ENCODE results near the gene TFF2. TPM values are rescaled to one million over a fixed set of nuclear protein-coding genes. Genes with fewer than 3 reads are reported as not detected.

The TFF2 gene
- total and polyA plus RNA-seq, 2 experiments from 2014 or later, result not detected

DNA sequence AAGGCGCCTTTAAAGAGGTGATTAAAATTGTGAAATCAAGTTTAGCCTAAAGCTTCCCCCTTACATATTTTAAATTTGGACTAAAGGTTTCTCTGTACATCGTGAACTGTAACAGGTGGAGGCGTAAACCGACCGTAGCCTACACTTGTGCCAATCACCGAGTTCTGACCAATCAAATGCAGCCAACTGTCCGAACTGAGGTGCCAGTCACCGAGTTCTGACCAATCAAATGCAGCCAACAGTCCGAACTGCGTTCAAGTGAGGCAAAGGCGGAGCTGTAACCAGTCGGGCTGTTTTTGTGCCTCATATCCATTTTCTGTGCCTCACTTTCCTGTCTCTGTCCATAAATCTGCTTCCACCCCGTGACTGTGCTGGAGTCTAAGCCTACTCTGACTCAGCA lies 8.1 kb upstream of the TFF2 start:
- DNase-seq, result no peak
- Histone ChIP-seq H3K4me1 (ENCODE audit: insufficient read depth) (no peaks in the 10 kb centered on the region), H3K27me3 (replicated peaks; ENCODE audit: insufficient read depth) (0 out of 2 replicates have a peak, but pooled peaks cover 2% of the 10 kb centered on the region)

DNA sequence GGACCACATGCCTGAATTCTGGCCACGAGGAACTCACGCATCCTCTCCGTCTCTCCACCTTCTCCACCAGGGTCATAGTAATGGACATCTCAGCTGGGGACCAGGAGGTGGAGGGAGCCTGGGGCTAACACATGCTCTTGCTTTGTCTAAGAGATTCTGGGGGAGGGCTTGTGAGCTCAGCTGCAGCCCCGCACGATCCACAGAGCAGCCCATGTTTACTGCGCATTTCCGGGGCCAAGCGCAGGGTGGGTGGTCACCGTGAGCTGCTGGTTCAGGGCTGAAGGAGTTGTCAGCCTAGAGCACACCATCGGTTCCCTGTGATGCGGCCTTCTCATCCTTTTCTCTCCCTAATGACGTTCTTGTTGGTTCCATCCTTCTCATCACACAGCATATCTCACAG lies 7.5 kb upstream of the TFF2 start:
- Histone ChIP-seq H3K27me3 (replicated peaks; ENCODE audit: insufficient read depth) (0 out of 2 replicates have a peak, but pooled peaks cover 2% of the 10 kb centered on the region), H3K9me2 (ENCODE audit: insufficient read depth) (no peaks in the 10 kb centered on the region), H2AFZ (no peak overlapping the region), H3K4me1 (ENCODE audit: insufficient read depth) (no peaks in the 10 kb centered on the region), H3K36me3 (ENCODE audit: low read depth) (no peaks in the 10 kb centered on the region), H3K4me2 (ENCODE audit: unreplicated experiment) (no peak overlapping the region), H3K4me3 (no peak overlapping the region), H4K20me1 (ENCODE audit: insufficient read depth) (no peaks in the 10 kb centered on the region), H3F3A (ENCODE audit: insufficient read depth) (no peaks in the 10 kb centered on the region), H3K27ac (no peak overlapping the region), H3K9me3 (ENCODE audit: low read depth) (no peaks in the 10 kb centered on the region), H3K79me2 (ENCODE audit: insufficient read depth) (no peaks in the 10 kb centered on the region), H3K9ac (no peak overlapping the region)
- 60 to 63% methylated on average over 12 of the region's 12 CpGs for WGBS, 2 experiments (ENCODE audit: low coverage in 1 of 2, low lambda C conversion rate in 2 of 2, missing lambda C conversion rate in 2 of 2)
- TF ChIP-seq EZH2phosphoT487 (IDR thresholded peaks at IDR 0.05; ENCODE audit: insufficient read depth, low read depth) (no peak), EZH2 (IDR thresholded peaks at IDR 0.05; ENCODE audit: insufficient read depth, poor library complexity, severe bottlenecking) (no peak)
- DNase-seq, result no peak
- in situ Hi-C loops (cut with MboI), result no loop called here

More for the DNA sequence above, 8.1 kb upstream of the TFF2 start:
- no peaks in the 10 kb centered on the region for H4K20me1 ChIP-seq (ENCODE audit: insufficient read depth)
- H3K9ac ChIP-seq, result no peak overlapping the region
- TF ChIP-seq EZH2phosphoT487 (IDR thresholded peaks at IDR 0.05; ENCODE audit: insufficient read depth, low read depth), result no peak
- H3K79me2 ChIP-seq (ENCODE audit: insufficient read depth), result no peaks in the 10 kb centered on the region
- no peaks in the 10 kb centered on the region for H3K9me2 ChIP-seq (ENCODE audit: insufficient read depth)
- no peak overlapping the region for H3K4me3 ChIP-seq
- no peak overlapping the region for H2AFZ ChIP-seq
- no peaks in the 10 kb centered on the region for H3F3A ChIP-seq (ENCODE audit: insufficient read depth)
- H3K27ac ChIP-seq, result no peak overlapping the region
- no peak overlapping the region for H3K4me2 ChIP-seq (ENCODE audit: unreplicated experiment)
- H3K9me3 ChIP-seq (ENCODE audit: low read depth), result no peaks in the 10 kb centered on the region
- no peaks in the 10 kb centered on the region for H3K36me3 ChIP-seq (ENCODE audit: low read depth)
- in situ Hi-C loops (cut with MboI), result no loop called here
- 52 to 54% methylated on average over 13 of the region's 13 CpGs for WGBS, 2 experiments (ENCODE audit: low coverage in 1 of 2, low lambda C conversion rate in 2 of 2, missing lambda C conversion rate in 2 of 2)

DNA sequence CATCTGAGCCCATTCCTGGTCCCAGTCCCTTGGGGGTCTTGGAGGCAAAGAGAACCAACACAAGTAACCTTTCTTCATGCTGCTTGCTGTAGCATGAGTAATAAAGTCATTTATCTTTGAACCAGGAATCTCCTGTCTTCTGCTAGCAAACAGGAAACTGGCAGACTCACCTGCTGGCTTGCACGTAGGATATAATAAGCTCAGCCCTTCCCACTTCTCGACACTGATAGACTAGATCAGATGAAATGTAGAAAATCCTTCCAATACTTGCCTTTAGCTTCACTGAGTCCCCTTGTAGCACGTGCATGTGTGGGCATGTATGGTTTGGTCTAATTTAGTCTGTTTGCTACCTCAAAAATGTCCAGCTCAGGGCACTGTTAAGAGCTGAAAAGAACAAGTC lies 6.5 kb upstream of the TFF2 start:
- no peaks in the 10 kb centered on the region for H3F3A ChIP-seq (ENCODE audit: insufficient read depth)
- no peaks in the 10 kb centered on the region for H3K9me3 ChIP-seq (ENCODE audit: low read depth)
- 0 out of 2 replicates have a peak, but pooled peaks cover 2% of the 10 kb centered on the region for H3K27me3 ChIP-seq (replicated peaks; ENCODE audit: insufficient read depth)
- no peak overlapping the region for H3K9ac ChIP-seq
- no peaks in the 10 kb centered on the region for H3K79me2 ChIP-seq (ENCODE audit: insufficient read depth)
- in situ Hi-C loops (cut with MboI), result no loop called here
- no peak overlapping the region for H3K27ac ChIP-seq
- H3K4me1 ChIP-seq (ENCODE audit: insufficient read depth), result no peaks in the 10 kb centered on the region
- no peak overlapping the region for H3K4me3 ChIP-seq
- DNase-seq, result no peak
- H3K36me3 ChIP-seq (ENCODE audit: low read depth), result no peaks in the 10 kb centered on the region
- H3K9me2 ChIP-seq (ENCODE audit: insufficient read depth), result no peaks in the 10 kb centered on the region
- WGBS, 2 experiments (ENCODE audit: low coverage in 1 of 2, low lambda C conversion rate in 2 of 2, missing lambda C conversion rate in 2 of 2), result 21 to 25% methylated on average over 3 of the region's 3 CpGs
- H3K4me2 ChIP-seq (ENCODE audit: unreplicated experiment), result no peak overlapping the region
- H2AFZ ChIP-seq, result no peak overlapping the region
- no peaks in the 10 kb centered on the region for H4K20me1 ChIP-seq (ENCODE audit: insufficient read depth)
- TF ChIP-seq EZH2phosphoT487 (IDR thresholded peaks at IDR 0.05; ENCODE audit: insufficient read depth, low read depth), result no peak
- no peak for TF ChIP-seq EZH2 (IDR thresholded peaks at IDR 0.05; ENCODE audit: insufficient read depth, poor library complexity, severe bottlenecking)

DNA sequence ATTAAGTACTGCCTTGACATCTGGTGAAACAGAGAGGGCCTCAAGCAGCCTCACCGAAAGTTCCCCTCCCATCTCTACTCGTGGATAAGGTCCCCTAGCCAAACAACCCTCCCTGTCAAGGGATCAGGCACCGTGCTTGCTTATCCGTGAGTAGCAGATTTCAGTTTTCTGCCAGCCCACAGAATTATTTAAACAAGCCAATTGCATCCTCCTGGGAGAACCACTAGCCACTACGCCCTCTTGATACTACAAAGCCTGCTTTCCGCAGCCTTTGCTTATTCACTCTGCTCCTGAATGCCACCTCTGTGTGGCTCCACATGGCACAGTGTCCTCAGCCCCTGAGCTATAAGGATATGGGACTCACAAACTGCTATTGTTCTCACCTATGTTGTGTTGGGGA lies 5.9 kb upstream of the TFF2 start:
- Histone ChIP-seq H3K27ac (no peak overlapping the region), H3K9ac (no peak overlapping the region), H3K4me3 (no peak overlapping the region), H3K36me3 (ENCODE audit: low read depth) (no peaks in the 10 kb centered on the region), H3K27me3 (replicated peaks; ENCODE audit: insufficient read depth) (0 out of 2 replicates have a peak, but pooled peaks cover 2% of the 10 kb centered on the region), H3K79me2 (ENCODE audit: insufficient read depth) (no peaks in the 10 kb centered on the region), H3K4me2 (ENCODE audit: unreplicated experiment) (no peak overlapping the region), H3F3A (ENCODE audit: insufficient read depth) (no peaks in the 10 kb centered on the region), H3K4me1 (ENCODE audit: insufficient read depth) (no peaks in the 10 kb centered on the region), H2AFZ (no peak overlapping the region), H4K20me1 (ENCODE audit: insufficient read depth) (no peaks in the 10 kb centered on the region), H3K9me3 (ENCODE audit: low read depth) (no peaks in the 10 kb centered on the region), H3K9me2 (ENCODE audit: insufficient read depth) (no peaks in the 10 kb centered on the region)
- in situ Hi-C loops (cut with MboI), result no loop called here
- no peak for DNase-seq
- WGBS, 2 experiments (ENCODE audit: low coverage in 1 of 2, low lambda C conversion rate in 2 of 2, missing lambda C conversion rate in 2 of 2), result 15 to 21% methylated on average over 6 of the region's 6 CpGs
- no peak for TF ChIP-seq EZH2phosphoT487 (IDR thresholded peaks at IDR 0.05; ENCODE audit: insufficient read depth, low read depth)
- no peak for TF ChIP-seq EZH2 (IDR thresholded peaks at IDR 0.05; ENCODE audit: insufficient read depth, poor library complexity, severe bottlenecking)

DNA sequence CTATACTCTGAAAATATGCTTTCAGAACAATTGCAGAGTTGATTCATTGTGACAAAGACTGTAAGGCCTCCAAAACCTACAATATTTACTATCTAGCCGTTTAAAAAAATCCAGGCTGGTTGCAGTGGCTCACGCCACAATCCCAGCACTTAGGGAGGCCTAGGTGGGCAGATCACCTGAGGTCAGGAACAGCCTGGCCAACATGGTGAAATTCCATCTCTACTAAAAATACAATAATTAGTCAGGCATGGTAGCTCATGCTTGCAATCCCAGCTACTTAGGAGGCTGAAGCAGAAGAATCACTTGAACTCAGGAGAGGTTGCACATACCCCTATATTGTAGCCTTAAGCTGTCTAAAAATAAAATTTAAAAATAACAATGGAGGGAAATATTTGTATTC lies 5.3 kb upstream of the TFF2 start:
- no peaks in the 10 kb centered on the region for H3K4me1 ChIP-seq (ENCODE audit: insufficient read depth)
- DNase-seq, result no peak
- no peak overlapping the region for H3K9ac ChIP-seq
- no peak overlapping the region for H2AFZ ChIP-seq
- H3K4me3 ChIP-seq, result no peak overlapping the region
- no peak overlapping the region for H3K27ac ChIP-seq
- WGBS, 2 experiments (ENCODE audit: low coverage in 1 of 2, low lambda C conversion rate in 2 of 2, missing lambda C conversion rate in 2 of 2), result 6 to 19% methylated on average over 2 of the region's 2 CpGs
- TF ChIP-seq EZH2phosphoT487 (IDR thresholded peaks at IDR 0.05; ENCODE audit: insufficient read depth, low read depth), result no peak
- no peak for TF ChIP-seq EZH2 (IDR thresholded peaks at IDR 0.05; ENCODE audit: insufficient read depth, poor library complexity, severe bottlenecking)
- H3K9me2 ChIP-seq (ENCODE audit: insufficient read depth), result no peaks in the 10 kb centered on the region
- in situ Hi-C loops (cut with MboI), result no loop called here
- no peaks in the 10 kb centered on the region for H3K36me3 ChIP-seq (ENCODE audit: low read depth)
- H3K9me3 ChIP-seq (ENCODE audit: low read depth), result no peaks in the 10 kb centered on the region
- no peak overlapping the region for H3K4me2 ChIP-seq (ENCODE audit: unreplicated experiment)
- no peaks in the 10 kb centered on the region for H4K20me1 ChIP-seq (ENCODE audit: insufficient read depth)
- H3K27me3 ChIP-seq (replicated peaks; ENCODE audit: insufficient read depth), result 0 out of 2 replicates have a peak, but pooled peaks cover under 1% of the 10 kb centered on the region
- H3F3A ChIP-seq (ENCODE audit: insufficient read depth), result no peaks in the 10 kb centered on the region
- H3K79me2 ChIP-seq (ENCODE audit: insufficient read depth), result no peaks in the 10 kb centered on the region

Measured in GM23248 (cell line).